Panc1 (cell line): ENCODE results near the gene PARP4.

Experiments used
- CTCF ChIP-seq: fragments of 450-650 bp; IDR thresholded peaks from 2 replicates; pipeline ENCODE4 v1.5.1; 2017; ENCODE audit warnings: mild to moderate bottlenecking
- POLR2AphosphoS5 ChIP-seq: IDR thresholded peaks from 2 replicates; pipeline ENCODE4 v1.6.1; 2012; ENCODE audit warnings: mild to moderate bottlenecking, low read depth, low read length, moderate library complexity
- TCF7L2 ChIP-seq: IDR thresholded peaks from 2 replicates; pipeline ENCODE4 v1.6.1; 2011; ENCODE audit warnings: mild to moderate bottlenecking, low read depth, low read length, inconsistent platforms

DNA sequence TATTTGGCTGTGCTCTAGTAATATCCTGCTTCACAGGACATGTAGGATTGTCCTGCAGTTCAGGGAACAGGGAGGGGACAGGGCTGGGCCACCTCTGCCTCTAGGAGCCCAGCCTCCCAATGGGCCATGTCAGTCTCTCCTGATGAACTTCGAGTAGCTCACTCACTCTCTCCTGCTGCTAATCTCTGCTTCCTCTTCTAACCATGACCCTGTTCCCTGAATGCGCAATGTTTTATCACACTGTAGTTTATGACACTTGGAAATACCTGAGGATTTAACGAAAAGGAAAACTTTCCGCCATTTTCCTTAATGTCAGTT, 9.2 kb downstream of the PARP4 start:
- no peak for TF ChIP-seq POLR2AphosphoS5
- no peak for TF ChIP-seq CTCF
- TF ChIP-seq TCF7L2: no peak
